Cardiac fibroblast (primary cell): ENCODE results near the gene NFYA.

Source experiments
- DNase-seq, 2 donors: peaks; one replicate each; pipeline versions ENCODE4 v3.0.0 to v3.0.0-alpha.2; 2010; ENCODE audit warnings: low read depth in 2 of 2
- H3K4me3 ChIP-seq, 2 donors: replicated peaks in 1 of 2; 1 replicate in 1 of 2; 2 replicates in 1 of 2; pipeline ENCODE4 v1.5.1; 2011; ENCODE audit warnings: low read depth in 2 of 2, low read length in 2 of 2, mild to moderate bottlenecking in 2 of 2, moderate library complexity in 1 of 2
- CTCF ChIP-seq: IDR thresholded peaks from one replicate; pipeline ENCODE4 v1.5.1; 2011; ENCODE audit warnings: low read depth, mild to moderate bottlenecking, low read length, inconsistent platforms

The NFYA gene

DNA sequence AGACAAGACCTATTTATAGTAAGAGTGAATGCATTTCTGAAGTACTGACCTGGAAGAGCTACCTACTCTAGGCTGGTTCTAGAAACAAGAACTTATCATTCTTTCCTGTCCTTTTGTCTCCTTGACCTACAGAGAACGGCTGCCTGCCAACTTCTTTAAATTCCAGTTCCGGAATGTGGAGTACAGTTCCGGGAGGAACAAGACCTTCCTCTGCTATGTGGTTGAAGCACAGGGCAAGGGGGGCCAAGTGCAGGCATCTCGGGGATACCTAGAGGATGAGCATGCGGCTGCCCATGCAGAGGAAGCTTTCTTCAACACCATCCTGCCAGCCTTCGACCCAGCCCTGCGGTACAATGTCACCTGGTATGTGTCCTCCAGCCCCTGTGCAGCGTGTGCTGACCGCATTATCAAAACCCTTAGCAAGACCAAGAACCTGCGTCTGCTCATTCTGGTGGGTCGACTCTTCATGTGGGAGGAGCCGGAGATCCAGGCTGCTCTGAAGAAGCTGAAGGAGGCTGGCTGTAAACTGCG, 11.5 kb upstream of the NFYA start:
- TF ChIP-seq CTCF, result no peak
- no peak overlapping the region for H3K4me3 ChIP-seq
- DNase-seq, result no peak

- no peak for DNase-seq
- TF ChIP-seq CTCF, result no peak
- H3K4me3 ChIP-seq, result no peak overlapping the region
Measured at GRCh38 chr6:41062056-41062455, 10.7 kb upstream of the NFYA start.

DNA sequence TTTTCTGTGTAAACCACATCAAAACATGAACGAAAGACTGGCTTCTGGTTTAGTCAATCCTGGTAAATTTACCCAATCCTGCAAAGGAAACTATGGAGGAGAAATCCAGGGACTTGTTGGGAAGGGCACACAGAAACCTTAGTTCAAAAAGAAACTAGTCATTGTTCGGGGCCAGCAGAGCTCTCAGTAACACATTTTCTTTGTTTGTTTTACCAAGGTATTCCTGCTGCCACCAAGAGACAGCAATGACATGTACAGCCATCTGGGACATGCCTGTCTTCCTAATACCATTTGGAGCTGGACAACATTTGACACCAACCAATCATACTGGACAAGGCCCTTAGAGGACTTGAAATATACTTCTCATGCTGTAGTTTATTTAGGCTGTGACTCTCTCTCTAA, 8.9 kb upstream of the NFYA start:
- no peak overlapping the region for H3K4me3 ChIP-seq
- DNase-seq, result no peak
- TF ChIP-seq CTCF, result no peak

GRCh38 chr6:41064841-41065240, 7.9 kb upstream of the NFYA start:
- no peak for DNase-seq
- no peak for TF ChIP-seq CTCF
- H3K4me3 ChIP-seq, result no peak overlapping the region

GRCh38 chr6:41065550-41066026, 7.2 kb upstream of the NFYA start:
- no peak for DNase-seq
- no peak overlapping the region for H3K4me3 ChIP-seq
- no peak for TF ChIP-seq CTCF

- DNase-seq, result peak; percentile 90 to 91
- peak; percentile 73 for TF ChIP-seq CTCF
- H3K4me3 ChIP-seq, result no peak overlapping the region
Measured at GRCh38 chr6:41066867-41067304, 5.9 kb upstream of the NFYA start.

GRCh38 chr6:41071501-41071922, 1.3 kb upstream of the NFYA start:
- H3K4me3 ChIP-seq, result peak overlapping the region; percentile 79 to 84
- no peak for DNase-seq
- TF ChIP-seq CTCF, result peak; percentile 5
